ENCODE results near the gene CCNH. TPM values are rescaled to one million over a fixed set of nuclear protein-coding genes. Genes with fewer than 3 reads are reported as not detected.

Gene CCNH
- total RNA-seq, 1 experiment from 2014 or later = 121 TPM

DNA sequence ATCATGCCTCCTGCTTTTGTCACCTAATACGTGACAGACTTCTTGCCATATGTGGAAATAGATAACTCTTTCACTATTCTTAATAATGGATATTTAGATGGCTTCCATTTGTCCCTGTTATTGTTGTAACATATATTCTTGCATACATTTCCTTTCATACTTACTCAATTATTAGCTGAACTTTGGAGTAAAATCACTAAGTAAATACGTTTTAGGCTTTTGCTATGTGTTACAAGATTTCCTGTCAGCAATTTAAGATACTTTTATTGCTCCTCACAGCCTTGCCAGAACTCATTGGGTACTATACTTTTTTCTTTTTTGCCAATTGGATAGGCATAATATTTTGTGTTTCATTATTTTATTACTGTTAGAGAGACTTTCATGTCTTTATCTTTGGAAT, 26.9 kb downstream of the CCNH start:
- no peak overlapping the region for H3K4me3 ChIP-seq (ENCODE audit: low read length)
- H3K4me1 ChIP-seq (ENCODE audit: insufficient read depth, low read length) = peaks cover 16% of the 10 kb centered on the region
- H3K36me3 ChIP-seq (ENCODE audit: low read depth, low read length) = peaks cover 88% of the 10 kb centered on the region
- H3F3A ChIP-seq (ENCODE audit: low read length, unreplicated experiment) = no peaks in the 10 kb centered on the region
- no peaks in the 10 kb centered on the region for H3K79me2 ChIP-seq (ENCODE audit: low read length)
- no peaks in the 10 kb centered on the region for H3K9me2 ChIP-seq (replicated peaks; ENCODE audit: low read length)
- no TSS peak for BruUV-seq (replicated peaks)
- ChIA-PET POLR2A (ENCODE audit: unreplicated experiment) (no interaction called here), CTCF (no interaction called here)
- DNase-seq = peak; percentile 18
- H3K9me3 ChIP-seq (ENCODE audit: low read length) = no peaks in the 10 kb centered on the region
- H3K27ac ChIP-seq (ENCODE audit: low read length) = no peak overlapping the region
- no peaks in the 10 kb centered on the region for H4K20me1 ChIP-seq (ENCODE audit: low read length)
- TF ChIP-seq, protein P1, sequence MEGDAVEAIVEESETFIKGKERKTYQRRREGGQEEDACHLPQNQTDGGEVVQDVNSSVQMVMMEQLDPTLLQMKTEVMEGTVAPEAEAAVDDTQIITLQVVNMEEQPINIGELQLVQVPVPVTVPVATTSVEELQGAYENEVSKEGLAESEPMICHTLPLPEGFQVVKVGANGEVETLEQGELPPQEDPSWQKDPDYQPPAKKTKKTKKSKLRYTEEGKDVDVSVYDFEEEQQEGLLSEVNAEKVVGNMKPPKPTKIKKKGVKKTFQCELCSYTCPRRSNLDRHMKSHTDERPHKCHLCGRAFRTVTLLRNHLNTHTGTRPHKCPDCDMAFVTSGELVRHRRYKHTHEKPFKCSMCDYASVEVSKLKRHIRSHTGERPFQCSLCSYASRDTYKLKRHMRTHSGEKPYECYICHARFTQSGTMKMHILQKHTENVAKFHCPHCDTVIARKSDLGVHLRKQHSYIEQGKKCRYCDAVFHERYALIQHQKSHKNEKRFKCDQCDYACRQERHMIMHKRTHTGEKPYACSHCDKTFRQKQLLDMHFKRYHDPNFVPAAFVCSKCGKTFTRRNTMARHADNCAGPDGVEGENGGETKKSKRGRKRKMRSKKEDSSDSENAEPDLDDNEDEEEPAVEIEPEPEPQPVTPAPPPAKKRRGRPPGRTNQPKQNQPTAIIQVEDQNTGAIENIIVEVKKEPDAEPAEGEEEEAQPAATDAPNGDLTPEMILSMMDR (conservative IDR thresholded peaks at IDR 0.05; ENCODE audit: low read depth, low read length) = no peak
- TF ChIP-seq EZH2 (IDR thresholded peaks at IDR 0.05; ENCODE audit: low read length, unreplicated experiment) (no peak), EZH2phosphoT487 (IDR thresholded peaks at IDR 0.05; ENCODE audit: borderline replicate concordance, low read length) (no peak)
- intact Hi-C loops (cut with micrococcal nuclease) = no loop called here
- ATAC-seq = peak; percentile 49
- no peak overlapping the region for H3K4me2 ChIP-seq (ENCODE audit: low read length)
- no peaks in the 10 kb centered on the region for H3K27me3 ChIP-seq (ENCODE audit: low read length)
- H2AFZ ChIP-seq (ENCODE audit: low read length) = no peak overlapping the region
- H3K9ac ChIP-seq (ENCODE audit: low read length) = no peak overlapping the region

DNA sequence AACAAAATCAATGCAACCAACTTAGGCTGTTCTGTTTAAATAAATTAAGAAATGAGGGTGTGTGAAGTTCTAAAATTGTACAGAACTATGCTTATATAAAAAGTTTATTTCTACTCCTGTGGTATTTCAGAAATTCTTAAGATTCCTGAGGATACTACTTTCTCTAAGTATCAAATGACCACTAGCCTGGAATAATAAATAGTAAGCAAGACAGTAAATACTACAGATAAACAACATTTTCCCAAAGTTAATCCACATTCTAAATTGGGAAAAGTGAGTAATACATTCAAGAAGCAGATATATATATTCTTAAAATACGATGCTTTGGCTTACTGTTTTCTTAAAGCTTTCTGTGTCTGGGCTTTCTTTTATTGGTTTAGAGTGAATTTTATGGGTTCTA, 29.5 kb downstream of the CCNH start:
- Histone ChIP-seq H3K4me1 (ENCODE audit: insufficient read depth, low read length) (peaks cover 13% of the 10 kb centered on the region), H3K4me2 (ENCODE audit: low read length) (no peak overlapping the region), H3K9ac (ENCODE audit: low read length) (no peak overlapping the region), H3K36me3 (ENCODE audit: low read depth, low read length) (peaks cover 89% of the 10 kb centered on the region), H2AFZ (ENCODE audit: low read length) (no peak overlapping the region), H3K79me2 (ENCODE audit: low read length) (no peaks in the 10 kb centered on the region), H3K4me3 (ENCODE audit: low read length) (no peak overlapping the region), H3K9me2 (replicated peaks; ENCODE audit: low read length) (no peaks in the 10 kb centered on the region), H3K27me3 (ENCODE audit: low read length) (no peaks in the 10 kb centered on the region), H3F3A (ENCODE audit: low read length, unreplicated experiment) (no peaks in the 10 kb centered on the region), H4K20me1 (ENCODE audit: low read length) (no peaks in the 10 kb centered on the region), H3K9me3 (ENCODE audit: low read length) (no peaks in the 10 kb centered on the region), H3K27ac (ENCODE audit: low read length) (no peak overlapping the region)
- ChIA-PET CTCF (no interaction called here), POLR2A (ENCODE audit: unreplicated experiment) (no interaction called here)
- ATAC-seq (peak; percentile 61), DNase-seq (peak; percentile 34)
- no TSS peak for BruUV-seq (replicated peaks)
- TF ChIP-seq, protein P1 (conservative IDR thresholded peaks at IDR 0.05; ENCODE audit: low read depth, low read length) = no peak
- no peak for TF ChIP-seq EZH2phosphoT487 (IDR thresholded peaks at IDR 0.05; ENCODE audit: borderline replicate concordance, low read length)
- no peak for TF ChIP-seq EZH2 (IDR thresholded peaks at IDR 0.05; ENCODE audit: low read length, unreplicated experiment)
- intact Hi-C loops (cut with micrococcal nuclease) = no loop called here

DNA sequence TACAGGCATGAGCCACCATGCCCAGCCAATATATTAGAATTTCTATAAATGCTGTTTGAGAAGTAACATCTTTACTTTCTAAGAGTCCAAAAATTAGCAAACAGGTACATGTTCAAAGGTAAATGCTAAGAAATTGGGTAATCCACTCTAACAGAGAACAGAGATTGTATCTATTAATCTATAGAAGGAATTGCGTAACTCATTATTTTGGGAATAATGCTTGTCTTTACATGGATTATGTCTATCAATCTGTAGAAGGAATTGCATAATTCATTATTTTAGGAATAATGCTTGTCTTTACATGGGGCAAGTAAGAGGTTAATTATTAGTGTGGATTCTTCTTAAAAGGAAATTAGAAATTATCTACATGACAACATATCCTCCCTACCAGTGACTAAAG, 30.5 kb downstream of the CCNH start:
- peaks cover 87% of the 10 kb centered on the region for H3K36me3 ChIP-seq (ENCODE audit: low read depth, low read length)
- H3K9ac ChIP-seq (ENCODE audit: low read length) = no peak overlapping the region
- no peaks in the 10 kb centered on the region for H3K9me3 ChIP-seq (ENCODE audit: low read length)
- peaks cover 13% of the 10 kb centered on the region for H3K4me1 ChIP-seq (ENCODE audit: insufficient read depth, low read length)
- TF ChIP-seq EZH2 (IDR thresholded peaks at IDR 0.05; ENCODE audit: low read length, unreplicated experiment) (no peak), EZH2phosphoT487 (IDR thresholded peaks at IDR 0.05; ENCODE audit: borderline replicate concordance, low read length) (no peak)
- TF ChIP-seq, protein P1 (conservative IDR thresholded peaks at IDR 0.05; ENCODE audit: low read depth, low read length) = no peak
- ATAC-seq (no peak), DNase-seq (no peak)
- no peak overlapping the region for H2AFZ ChIP-seq (ENCODE audit: low read length)
- no peaks in the 10 kb centered on the region for H3K27me3 ChIP-seq (ENCODE audit: low read length)
- no peaks in the 10 kb centered on the region for H3K9me2 ChIP-seq (replicated peaks; ENCODE audit: low read length)
- no TSS peak for BruUV-seq (replicated peaks)
- no peaks in the 10 kb centered on the region for H4K20me1 ChIP-seq (ENCODE audit: low read length)
- no peak overlapping the region for H3K4me2 ChIP-seq (ENCODE audit: low read length)
- intact Hi-C loops (cut with micrococcal nuclease) = no loop called here
- H3F3A ChIP-seq (ENCODE audit: low read length, unreplicated experiment) = no peaks in the 10 kb centered on the region
- POLR2A ChIA-PET (ENCODE audit: unreplicated experiment) = interaction anchor here (0.5 kb wide), 1 partner anchor 371 kb away, joined by 3 read pairs; no protein-coding TSS in a partner anchor
- H3K79me2 ChIP-seq (ENCODE audit: low read length) = no peaks in the 10 kb centered on the region
- CTCF ChIA-PET = no interaction called here
- H3K27ac ChIP-seq (ENCODE audit: low read length) = no peak overlapping the region
- no peak overlapping the region for H3K4me3 ChIP-seq (ENCODE audit: low read length)
